RWPE1 (cell line): ENCODE data around the gene HBM.

Experiments used
- CTCF ChIA-PET: fragments of 350-600 bp; sonication (Branson Sonifier 250); formaldehyde crosslinking; extraction: SDS; loops from one replicate; lab custom pipeline; 2021; lab: Yijun Ruan, JAX
- POLR2A ChIA-PET: fragments of 400-600 bp; formaldehyde crosslinking; extraction: SDS; loops from one replicate; lab custom pipeline; 2020; ENCODE audit warnings: antibody characterized with exemption; ENCODE audit not compliant: low non-redundant PET; lab: Yijun Ruan, JAX
- DNase-seq: peaks from one replicate; pipeline ENCODE4 v3.0.0; 2012; ENCODE audit warnings: low spot score
- H3K27ac ChIP-seq: fragments of 450-650 bp; 2 replicates; pipeline ENCODE4 v1.5.1; 2017
- CTCF ChIP-seq: fragments of 450-650 bp; conservative IDR thresholded peaks from 2 replicates; pipeline ENCODE4 v1.5.1; 2017; ENCODE audit warnings: low read depth, mild to moderate bottlenecking

Gene HBM

GRCh38 chr16:130533-131173, 35.1 kb upstream of the HBM start:
- no peak overlapping the region for H3K27ac ChIP-seq
- POLR2A ChIA-PET, result no interaction called here
- TF ChIP-seq CTCF, result no peak
- CTCF ChIA-PET, result interaction anchor here (0.6 to 0.8 kb wide), 2 partner anchors 8 to 24 kb away, joined by 3 read pairs; no protein-coding TSS in a partner anchor
- no peak for DNase-seq

DNA sequence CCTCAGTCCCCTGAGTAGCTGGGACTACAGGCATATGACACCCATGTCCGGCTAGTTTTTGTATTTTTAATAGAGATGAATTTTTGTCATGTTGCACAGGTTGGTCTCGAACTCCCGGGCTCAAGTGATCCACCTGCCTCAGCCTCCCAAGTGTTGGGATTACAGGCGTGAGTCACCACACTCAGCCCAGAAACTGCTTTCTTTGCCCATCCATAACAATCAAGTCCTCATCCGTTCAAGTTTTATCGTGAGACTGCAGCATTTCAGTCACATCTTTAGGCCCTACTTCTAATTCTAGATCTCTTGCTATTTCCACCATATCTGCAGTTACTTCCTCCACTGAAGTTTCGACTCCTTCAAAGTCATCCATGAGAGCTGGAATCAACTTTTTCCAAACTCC, 33.7 kb upstream of the HBM start:
- no peak for DNase-seq
- no peak for TF ChIP-seq CTCF
- no peak overlapping the region for H3K27ac ChIP-seq
- POLR2A ChIA-PET, result interaction anchor here (0.6 kb wide), 1 partner anchor 36 kb away, joined by 3 read pairs; no protein-coding TSS in a partner anchor
- CTCF ChIA-PET, result interaction anchor here (0.6 kb wide), 2 partner anchors 24 to 36 kb away, joined by 3 read pairs; no protein-coding TSS in a partner anchor

GRCh38 chr16:133716-134115, 32.1 kb upstream of the HBM start:
- no peak for DNase-seq
- TF ChIP-seq CTCF, result no peak
- ChIA-PET CTCF (interaction anchor here (0.6 to 1.8 kb wide), 4 partner anchors 8 to 184 kb away, joined by 3 to 4 read pairs (median 4); no protein-coding TSS in a partner anchor), POLR2A (interaction anchor here (0.8 kb wide), 1 partner anchor 14 kb away, joined by 6 read pairs; no protein-coding TSS in a partner anchor)
- H3K27ac ChIP-seq, result no peak overlapping the region

DNA sequence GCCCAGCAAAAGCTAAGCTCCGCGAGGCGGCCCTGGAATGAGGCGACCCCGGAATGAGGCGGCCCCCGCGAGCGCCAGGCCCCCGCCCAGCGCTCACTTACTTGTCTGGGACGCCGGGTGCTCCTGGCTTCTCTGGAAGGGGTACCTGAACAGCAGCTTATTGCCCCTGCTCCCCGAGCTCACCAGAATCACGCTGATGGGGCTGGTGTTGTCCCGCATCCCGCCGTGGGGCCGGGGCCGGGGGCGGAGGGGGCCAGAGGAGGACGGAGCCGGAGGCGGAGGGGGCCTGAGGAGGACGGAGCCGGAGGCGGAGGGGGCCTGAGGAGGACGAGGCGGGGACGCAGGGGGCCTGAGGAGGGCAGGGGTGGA, 27.7 kb upstream of the HBM start:
- TF ChIP-seq CTCF, result no peak
- ChIA-PET CTCF (interaction anchor here (0.6 to 0.7 kb wide), 2 partner anchors 11 to 224 kb away, joined by 3 to 5 read pairs; no protein-coding TSS in a partner anchor), POLR2A (interaction anchor here (0.5 kb wide), 1 partner anchor 31 kb away, joined by 4 read pairs; no protein-coding TSS in a partner anchor)
- peak; percentile 27 for DNase-seq
- peak overlapping the region; percentile 84 for H3K27ac ChIP-seq

DNA sequence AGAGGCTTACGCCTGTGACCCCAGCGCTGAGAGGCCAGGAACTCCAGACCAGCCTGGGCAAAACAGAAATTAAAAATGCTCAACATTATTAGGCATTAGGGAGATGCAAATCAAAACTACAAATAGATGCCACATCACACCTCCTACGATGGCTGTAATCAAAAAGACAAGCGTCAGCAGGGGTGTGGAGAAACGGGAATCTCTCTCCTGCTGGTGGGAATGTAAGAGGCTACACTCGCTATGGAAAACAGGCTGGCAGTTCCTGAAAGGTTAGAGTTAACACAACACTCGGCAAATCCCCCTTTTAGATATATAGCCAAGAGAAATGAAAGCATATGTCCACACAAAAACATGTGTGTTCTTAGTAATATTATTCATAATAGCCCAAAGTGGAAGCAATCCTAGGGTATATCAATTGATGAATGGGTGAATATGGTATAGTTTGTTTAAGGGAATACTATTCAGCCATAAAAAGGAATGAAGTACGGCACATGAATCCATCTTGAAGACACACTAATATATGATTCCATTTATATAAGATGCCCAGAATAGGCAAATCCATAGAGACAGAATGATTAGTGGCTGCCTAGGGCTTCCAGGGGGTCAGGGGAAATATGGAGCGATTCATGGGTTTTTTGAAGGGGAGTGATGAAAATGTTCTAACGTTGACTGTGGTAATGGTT, 25.5 kb upstream of the HBM start:
- H3K27ac ChIP-seq, result no peak overlapping the region
- no peak for DNase-seq
- no peak for TF ChIP-seq CTCF
- POLR2A ChIA-PET, result no interaction called here
- CTCF ChIA-PET, result no interaction called here

DNA sequence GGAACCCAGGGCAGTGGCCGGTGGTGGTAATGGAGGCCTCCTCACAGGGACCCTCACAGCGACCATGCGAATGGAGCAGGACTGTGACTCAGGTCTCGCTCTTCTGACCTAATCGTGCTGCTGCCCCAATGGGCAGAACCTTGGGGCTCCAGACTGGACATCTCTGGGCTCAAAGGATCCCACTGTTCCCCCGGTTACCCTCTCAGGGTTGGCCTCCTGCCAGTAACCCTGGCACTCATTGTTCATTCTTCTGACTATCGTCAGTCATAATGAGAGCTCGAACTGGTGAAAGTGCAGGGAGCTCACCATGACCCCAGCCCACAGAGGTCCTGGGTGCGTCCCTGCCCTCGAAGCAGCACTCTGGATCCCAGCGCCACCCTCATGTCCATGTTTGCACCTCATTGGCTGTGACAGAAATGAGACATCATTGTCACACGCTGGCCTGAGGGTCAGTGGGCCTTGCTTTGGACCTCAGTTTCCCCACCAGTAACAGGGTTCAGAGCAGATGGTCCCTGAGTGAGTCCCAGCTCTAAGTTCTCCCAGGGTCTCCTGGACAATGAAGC, 23.3 kb upstream of the HBM start:
- TF ChIP-seq CTCF, result no peak
- DNase-seq, result no peak
- no peak overlapping the region for H3K27ac ChIP-seq
- CTCF ChIA-PET, result no interaction called here
- POLR2A ChIA-PET, result no interaction called here
